Testis (tissue), 3 donors: ENCODE measurements around the gene ARHGAP22. TPM values are rescaled to one million over a fixed set of nuclear protein-coding genes. Genes with fewer than 3 reads are reported as not detected.

Source experiments
- DNase-seq: peaks from one replicate; pipeline ENCODE4 v3.0.0-alpha.2; 2019
- H3K27ac ChIP-seq, 2 donors: fragments of 200-600 bp; sonication (generic); one replicate each; pipeline ENCODE4 v1.5.1; 2019
- H3K27me3 ChIP-seq: fragments of 200-600 bp; sonication (generic); one replicate; pipeline ENCODE4 v1.5.1; 2019
- H3K36me3 ChIP-seq: fragments of 200-600 bp; sonication (generic); one replicate; pipeline ENCODE4 v1.5.1; 2017; ENCODE audit warnings: low read depth; ENCODE audit errors: missing control alignments
- H3K4me1 ChIP-seq: fragments of 200-600 bp; sonication (generic); one replicate; pipeline ENCODE4 v1.5.1; 2019
- H3K4me3 ChIP-seq, 2 donors: fragments of 200-600 bp; sonication (generic); one replicate each; pipeline ENCODE4 v1.5.1; 2017 to 2019
- H3K9me3 ChIP-seq: fragments of 200-600 bp; sonication (generic); one replicate; pipeline ENCODE4 v1.5.1; 2017
- POLR2A ChIP-seq: fragments of 450-650 bp; IDR thresholded peaks from one replicate; pipeline ENCODE4 v1.6.1; 2017; ENCODE audit warnings: antibody characterized with exemption, mild to moderate bottlenecking, moderate library complexity
- WGBS, 2 donors: methylation state at CpG; one replicate each; pipeline ENCODE4 v1.1.5; 2018; 5-methylcytosine and 5-hydroxymethylcytosine counted together
- intact Hi-C: fragments of 100-400 bp; cut with DNase I; formaldehyde crosslinking; loops from one replicate; pipeline ENCODE4 v1.15.1; 2023; ENCODE audit warnings: low total_unique reads
- polyA plus RNA-seq: library from polyadenylated mRNA; stranded (reverse); fragments of 350-450 nt; fragmentation: Illumina TruSeq; extraction: RNeasy Lipid Tissue Mini Kit (QIAGEN cat#74804); gene quantifications from one replicate; pipeline ENCODE4 v1.2.3, GENCODE V29; 2014; ENCODE audit warnings: low read depth, low replicate concordance; ENCODE audit not compliant: insufficient read depth
- total RNA-seq, 2 donors: library from RNA; depleted of rRNA; stranded (reverse); fragments of >200 nt; gene quantifications; one replicate each; pipeline ENCODE4 v1.2.3, GENCODE V29; 2016
- TF ChIP-seq, protein P1 (sequence below), 3 experiments: fragments of 450-650 bp in 2 of 3; fragments of 200-600 bp in 1 of 3; sonication (generic) in 1 of 3; IDR thresholded peaks; one replicate each; pipeline ENCODE4 v1.5.1; 2016 to 2019; ENCODE audit warnings: antibody characterized with exemption in 3 of 3, mild to moderate bottlenecking in 2 of 3, moderate library complexity in 1 of 3

ARHGAP22 gene
- total and polyA plus RNA-seq, 3 donors from 2014 or later = 6.2 to 11.9 (median 8.8) TPM

GRCh38 chr10:48496105-48496830 is 108.6 kb downstream of the ARHGAP22 start:
- Histone ChIP-seq H3K4me3 (no peak overlapping the region), H3K36me3 (no peaks in the 10 kb centered on the region), H3K4me1 (peaks cover 8% of the 10 kb centered on the region), H3K27ac (no peak overlapping the region), H3K9me3 (no peaks in the 10 kb centered on the region), H3K27me3 (no peaks in the 10 kb centered on the region)
- 93 to 97% methylated on average over 10 of the region's 10 CpGs for WGBS, 2 donors
- TF ChIP-seq POLR2A = no peak
- TF ChIP-seq, protein P1, sequence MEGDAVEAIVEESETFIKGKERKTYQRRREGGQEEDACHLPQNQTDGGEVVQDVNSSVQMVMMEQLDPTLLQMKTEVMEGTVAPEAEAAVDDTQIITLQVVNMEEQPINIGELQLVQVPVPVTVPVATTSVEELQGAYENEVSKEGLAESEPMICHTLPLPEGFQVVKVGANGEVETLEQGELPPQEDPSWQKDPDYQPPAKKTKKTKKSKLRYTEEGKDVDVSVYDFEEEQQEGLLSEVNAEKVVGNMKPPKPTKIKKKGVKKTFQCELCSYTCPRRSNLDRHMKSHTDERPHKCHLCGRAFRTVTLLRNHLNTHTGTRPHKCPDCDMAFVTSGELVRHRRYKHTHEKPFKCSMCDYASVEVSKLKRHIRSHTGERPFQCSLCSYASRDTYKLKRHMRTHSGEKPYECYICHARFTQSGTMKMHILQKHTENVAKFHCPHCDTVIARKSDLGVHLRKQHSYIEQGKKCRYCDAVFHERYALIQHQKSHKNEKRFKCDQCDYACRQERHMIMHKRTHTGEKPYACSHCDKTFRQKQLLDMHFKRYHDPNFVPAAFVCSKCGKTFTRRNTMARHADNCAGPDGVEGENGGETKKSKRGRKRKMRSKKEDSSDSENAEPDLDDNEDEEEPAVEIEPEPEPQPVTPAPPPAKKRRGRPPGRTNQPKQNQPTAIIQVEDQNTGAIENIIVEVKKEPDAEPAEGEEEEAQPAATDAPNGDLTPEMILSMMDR (IDR thresholded peaks at IDR 0.05) = no peak
- intact Hi-C loops = no loop called here
- DNase-seq = no peak

DNA sequence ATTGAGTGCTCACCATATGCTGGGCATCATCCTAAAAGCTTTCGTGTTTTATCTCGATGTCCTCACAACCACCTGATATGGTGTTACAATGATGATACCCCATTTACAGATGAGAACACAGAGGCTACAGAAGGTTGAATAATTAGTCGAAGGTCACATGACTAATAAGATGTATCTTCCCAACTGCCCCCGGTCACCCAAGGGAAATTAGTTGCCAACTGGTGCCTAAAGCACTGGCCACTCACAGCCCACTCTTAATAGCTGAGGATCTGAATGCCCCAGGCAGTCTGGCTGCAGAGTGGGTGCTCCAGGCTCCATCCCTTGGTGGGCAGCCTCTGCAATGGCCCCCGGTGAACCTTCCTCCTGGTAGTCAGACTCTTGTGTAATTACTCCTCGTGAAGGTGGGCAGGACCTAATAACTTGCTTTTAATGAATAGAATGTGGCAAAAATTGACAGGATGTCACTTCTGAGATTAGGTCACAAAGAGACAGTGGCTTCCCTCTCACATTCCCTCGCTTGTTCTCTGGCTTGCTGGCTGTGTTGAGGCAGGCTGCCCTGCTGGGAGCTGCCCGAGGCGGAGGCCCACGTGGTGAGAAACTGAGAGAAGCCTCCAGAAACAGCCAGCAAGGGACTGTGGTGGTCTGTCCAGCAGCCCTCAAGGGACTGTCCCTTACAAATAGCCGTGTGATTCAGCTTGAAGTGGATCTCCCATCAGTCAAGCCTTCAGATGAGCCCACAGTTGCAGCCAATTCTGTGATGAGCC is 109.4 kb downstream of the ARHGAP22 start:
- Histone ChIP-seq H3K9me3 (no peaks in the 10 kb centered on the region), H3K27ac (no peak overlapping the region), H3K27me3 (no peaks in the 10 kb centered on the region), H3K36me3 (no peaks in the 10 kb centered on the region), H3K4me1 (peaks cover 8% of the 10 kb centered on the region), H3K4me3 (no peak overlapping the region)
- 88 to 89% methylated on average over 10 to 11 of the region's 11 CpGs for WGBS, 2 donors
- intact Hi-C loops = no loop called here
- TF ChIP-seq POLR2A = no peak
- TF ChIP-seq, protein P1 (IDR thresholded peaks at IDR 0.05) = no peak
- DNase-seq = no peak

DNA sequence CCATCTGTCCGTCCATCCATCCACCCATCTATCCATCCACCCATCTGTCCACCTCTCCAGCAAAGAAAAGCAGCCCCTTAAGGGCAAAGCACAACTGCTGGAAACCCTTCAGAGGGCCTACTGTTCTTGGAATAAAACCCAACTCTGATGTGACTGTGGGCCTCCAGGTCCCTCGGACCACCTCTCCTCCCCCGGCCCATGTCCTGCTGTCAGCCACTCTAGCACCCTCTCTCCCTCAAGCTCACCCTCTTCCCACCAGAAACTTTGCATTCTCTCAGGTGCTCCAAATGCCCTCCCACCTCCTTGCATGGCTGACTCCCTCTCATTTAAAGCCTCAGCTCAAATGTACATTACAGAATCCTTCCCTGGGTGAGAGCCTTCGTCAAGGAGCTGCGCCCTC is 110.3 kb downstream of the ARHGAP22 start:
- Histone ChIP-seq H3K9me3 (no peaks in the 10 kb centered on the region), H3K4me3 (no peak overlapping the region), H3K27me3 (no peaks in the 10 kb centered on the region), H3K27ac (no peak overlapping the region), H3K36me3 (no peaks in the 10 kb centered on the region), H3K4me1 (peaks cover 8% of the 10 kb centered on the region)
- intact Hi-C loops = no loop called here
- no peak for DNase-seq
- TF ChIP-seq, protein P1 (IDR thresholded peaks at IDR 0.05) = no peak
- no peak for TF ChIP-seq POLR2A
- WGBS, 2 donors = 85 to 94% methylated on average over 5 of the region's 5 CpGs

GRCh38 chr10:48494073-48494472 is 110.8 kb downstream of the ARHGAP22 start:
- Histone ChIP-seq H3K27ac (no peak overlapping the region), H3K27me3 (no peaks in the 10 kb centered on the region), H3K4me3 (no peak overlapping the region), H3K9me3 (no peaks in the 10 kb centered on the region), H3K36me3 (no peaks in the 10 kb centered on the region), H3K4me1 (peaks cover 8% of the 10 kb centered on the region)
- no peak for DNase-seq
- 91 to 92% methylated on average over 8 of the region's 8 CpGs for WGBS, 2 donors
- no peak for TF ChIP-seq POLR2A
- TF ChIP-seq, protein P1 (IDR thresholded peaks at IDR 0.05) = no peak
- intact Hi-C loops = no loop called here
